ENCODE data around the gene TRMT61A. TPM values are rescaled to one million over a fixed set of nuclear protein-coding genes. Genes with fewer than 3 reads are reported as not detected.

Gene TRMT61A
- total RNA-seq, 6 experiments from 2014 or later = 12.0 to 14.9 (median 13.4) TPM

DNA sequence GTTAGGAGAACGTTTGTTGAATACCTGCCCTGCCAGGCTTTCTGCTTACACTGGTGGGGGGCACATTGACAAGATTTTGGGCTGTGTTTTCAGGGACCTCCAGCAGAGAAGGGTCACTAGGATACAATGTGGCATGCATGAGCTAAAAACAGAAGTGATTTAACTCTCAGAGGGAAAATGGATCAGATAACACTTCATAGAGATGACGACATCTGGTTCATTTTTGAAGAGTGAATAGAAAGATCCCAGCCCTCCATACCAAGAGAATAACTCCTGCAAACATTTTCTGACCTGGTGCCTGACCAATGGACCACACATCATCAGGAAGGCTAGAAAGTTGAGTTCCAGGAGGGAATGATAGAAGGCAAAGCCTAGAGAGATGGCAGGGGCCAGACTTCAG, 40.0 kb upstream of the TRMT61A start:
- Mint-ChIP-seq H3K4me1 (ENCODE audit: low read depth) (peaks cover 22% of the 10 kb centered on the region), H3K27me3 (ENCODE audit: insufficient read depth) (no peaks in the 10 kb centered on the region; the same call in 1 of the 2 replicates), H3K36me3 (ENCODE audit: low read depth) (peaks cover 27% of the 10 kb centered on the region), H3K9me3 (no peaks in the 10 kb centered on the region), H3K4me3 (peak overlapping the region; percentile 51), H3K27ac (peak overlapping the region; percentile 84)
- TF ChIP-seq CTCF (IDR thresholded peaks at IDR 0.05) = no peak
- peak; percentile 48 for DNase-seq

GRCh38 chr14:103489621-103490020, 39.4 kb upstream of the TRMT61A start:
- Mint-ChIP-seq H3K4me1 (ENCODE audit: low read depth) (peaks cover 20% of the 10 kb centered on the region), H3K27me3 (ENCODE audit: insufficient read depth) (no peaks in the 10 kb centered on the region; the same call in 1 of the 2 replicates), H3K27ac (peak overlapping the region; percentile 84; the same call in 1 of the 2 replicates), H3K36me3 (ENCODE audit: low read depth) (peaks cover 26% of the 10 kb centered on the region), H3K9me3 (no peaks in the 10 kb centered on the region), H3K4me3 (peak overlapping the region; percentile 51; the same call in 1 of the 2 replicates)
- TF ChIP-seq CTCF (IDR thresholded peaks at IDR 0.05) = no peak
- DNase-seq = no peak

DNA sequence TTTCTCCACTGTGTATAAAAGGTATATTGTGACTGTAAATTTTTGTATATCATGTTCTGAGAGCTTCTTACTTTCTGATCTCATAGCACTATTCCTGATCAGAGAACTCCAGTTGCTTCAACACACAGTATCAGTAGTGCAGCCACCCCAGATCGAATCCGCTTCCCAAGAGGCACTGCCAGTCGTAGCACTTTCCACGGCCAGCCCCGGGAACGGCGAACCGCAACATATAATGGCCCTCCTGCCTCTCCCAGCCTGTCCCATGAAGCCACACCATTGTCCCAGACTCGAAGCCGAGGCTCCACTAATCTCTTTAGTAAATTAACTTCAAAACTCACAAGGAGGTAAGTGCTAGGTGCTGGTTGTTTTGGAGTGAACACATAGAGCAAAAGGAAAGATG, 37.3 kb upstream of the TRMT61A start:
- H3K27me3 Mint-ChIP-seq (ENCODE audit: insufficient read depth) = no peaks in the 10 kb centered on the region; the same call in 1 of the 2 replicates
- peaks cover 26% of the 10 kb centered on the region for H3K36me3 Mint-ChIP-seq (ENCODE audit: low read depth)
- H3K4me3 Mint-ChIP-seq = no peak overlapping the region
- no peak for TF ChIP-seq CTCF (IDR thresholded peaks at IDR 0.05)
- H3K4me1 Mint-ChIP-seq (ENCODE audit: low read depth) = peaks cover 20% of the 10 kb centered on the region
- DNase-seq = no peak
- no peak overlapping the region for H3K27ac Mint-ChIP-seq
- no peaks in the 10 kb centered on the region for H3K9me3 Mint-ChIP-seq

DNA sequence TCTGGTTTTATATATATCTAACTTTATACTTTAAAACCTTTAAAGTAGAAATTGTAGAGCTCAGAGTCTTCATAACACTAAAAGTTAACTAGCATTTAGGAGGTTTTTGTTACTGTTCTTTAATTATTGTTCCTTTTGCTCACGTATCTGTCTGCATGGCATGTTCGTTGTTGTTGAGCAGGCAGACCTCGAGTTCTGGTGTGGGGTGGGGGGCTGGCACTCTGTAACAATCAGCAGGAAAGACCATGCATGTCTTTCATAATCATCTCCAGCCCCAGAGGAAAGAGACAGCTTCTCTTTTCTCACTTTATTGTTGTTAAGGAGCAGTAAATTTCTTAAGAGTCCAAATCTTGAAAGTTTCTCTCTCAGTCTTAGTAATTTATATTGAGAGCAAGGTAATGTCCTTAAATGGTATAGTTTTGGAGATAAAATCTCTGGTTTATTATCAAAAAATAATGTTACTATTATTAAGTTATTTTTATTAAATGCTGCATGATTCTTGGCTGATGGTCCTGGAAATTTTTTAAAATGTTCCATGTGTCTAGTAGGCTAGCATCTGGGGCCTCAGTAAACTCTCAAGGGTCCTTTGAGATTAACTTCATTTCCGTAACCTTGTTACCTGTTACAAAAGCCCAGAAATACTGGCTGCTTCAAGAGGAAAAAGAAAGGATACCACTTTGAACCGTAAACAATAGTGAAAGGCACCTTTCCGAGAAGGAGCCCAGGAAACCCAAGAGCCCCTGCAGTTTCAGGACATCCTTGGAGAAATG, 36.7 kb upstream of the TRMT61A start:
- Mint-ChIP-seq H3K36me3 (ENCODE audit: low read depth) (peaks cover 26% of the 10 kb centered on the region), H3K4me3 (no peak overlapping the region), H3K27ac (no peak overlapping the region; the same call in 1 of the 2 replicates), H3K4me1 (ENCODE audit: low read depth) (peaks cover 20% of the 10 kb centered on the region), H3K27me3 (ENCODE audit: insufficient read depth) (no peaks in the 10 kb centered on the region; the same call in 1 of the 2 replicates), H3K9me3 (no peaks in the 10 kb centered on the region)
- DNase-seq = no peak
- TF ChIP-seq CTCF (IDR thresholded peaks at IDR 0.05) = no peak

- DNase-seq = no peak
- no peaks in the 10 kb centered on the region for H3K9me3 Mint-ChIP-seq
- H3K27me3 Mint-ChIP-seq (ENCODE audit: insufficient read depth) = peaks cover 1% of the 10 kb centered on the region; the same call in 1 of the 2 replicates
- TF ChIP-seq CTCF (IDR thresholded peaks at IDR 0.05) = no peak
- peaks cover 10% of the 10 kb centered on the region; the same call in 1 of the 2 replicates for H3K4me1 Mint-ChIP-seq (ENCODE audit: low read depth)
- H3K36me3 Mint-ChIP-seq (ENCODE audit: low read depth) = peaks cover 15% of the 10 kb centered on the region
- no peak overlapping the region for H3K4me3 Mint-ChIP-seq
- H3K27ac Mint-ChIP-seq = peak overlapping the region; percentile 31; the same call in 1 of the 2 replicates
These were observed 33.1 kb upstream of the TRMT61A start for GRCh38 chr14:103495854-103496253.

Measured in HFFc6 (cell line).